PC-3 (cell line): ENCODE results near the gene DIAPH2.

Experiments
- CTCF ChIP-seq: fragments of 300-600 bp; sonication (generic); conservative IDR thresholded peaks from 2 replicates; pipeline ENCODE4 v1.5.1; 2017; ENCODE audit warnings: antibody characterized with exemption, low read depth, mild to moderate bottlenecking, low read length
- EZH2 ChIP-seq: fragments of 300-600 bp; sonication (generic); IDR thresholded peaks from one replicate; pipeline ENCODE4 v1.6.1; 2017; ENCODE audit warnings: antibody characterized with exemption, mild to moderate bottlenecking, low read length; ENCODE audit not compliant: unreplicated experiment

- no peak for TF ChIP-seq EZH2
- TF ChIP-seq CTCF: no peak
These were observed 2.1 kb upstream of the DIAPH2 start for GRCh38 chrX:96682516-96682915.
